CD8-positive, alpha-beta memory T cell (primary cell): Measurements from ENCODE around the gene BLOC1S3. TPM values are rescaled to one million over a fixed set of nuclear protein-coding genes. Genes with fewer than 3 reads are reported as not detected.

ENCODE experiments used
- CTCF ChIA-PET: fragments of 350-600 bp; sonication (Branson Sonifier 250); formaldehyde crosslinking; loops from one replicate; lab custom pipeline; 2021; ENCODE audit warnings: antibody characterized with exemption; lab: Charles Lee
- POLR2A ChIA-PET: fragments of 350-600 bp; sonication (Branson Sonifier 250); formaldehyde crosslinking; loops from one replicate; lab custom pipeline; 2021; ENCODE audit warnings: antibody characterized with exemption; lab: Charles Lee
- DNase-seq, 5 donors: peaks; one replicate each; pipeline versions ENCODE4 v3.0.0 to v3.0.0-alpha.2; 2020 to 2022; ENCODE audit warnings: mixed read lengths in 1 of 5
- H3K27ac ChIP-seq: one replicate; pipeline ENCODE4 v1.7.0; 2013; ENCODE audit warnings: low read depth, mild to moderate bottlenecking, low read length, moderate library complexity
- H3K27me3 ChIP-seq: 2 replicates; pipeline ENCODE4 v1.7.0; 2013; ENCODE audit warnings: low read length, mild to moderate bottlenecking; ENCODE audit not compliant: insufficient read depth, poor library complexity, severe bottlenecking
- H3K36me3 ChIP-seq: 2 replicates; pipeline ENCODE4 v1.7.0; 2013; ENCODE audit warnings: mild to moderate bottlenecking, low read length, moderate library complexity; ENCODE audit not compliant: insufficient read depth
- H3K4me1 ChIP-seq: 2 replicates; pipeline ENCODE4 v1.7.0; 2013; ENCODE audit warnings: mild to moderate bottlenecking, low read length, moderate library complexity; ENCODE audit not compliant: insufficient read depth
- H3K4me3 ChIP-seq: 2 replicates; pipeline ENCODE4 v1.7.0; 2013; ENCODE audit warnings: mild to moderate bottlenecking, low read length
- H3K9me3 ChIP-seq: 2 replicates; pipeline ENCODE4 v1.7.0; 2013; ENCODE audit warnings: mild to moderate bottlenecking, low read length
- H3K27ac Mint-ChIP-seq, 8 donors: one replicate each; pipeline ENCODE4 v1.8.0; 2020 to 2021; ENCODE audit warnings: mixed read lengths in 8 of 8, mild to moderate bottlenecking in 6 of 8, inconsistent platforms in 3 of 8, moderate library complexity in 3 of 8
- H3K27me3 Mint-ChIP-seq, 2 donors: one replicate each; pipeline ENCODE4 v1.8.0; 2020 to 2021; ENCODE audit warnings: mixed read lengths in 2 of 2, mild to moderate bottlenecking in 1 of 2, moderate library complexity in 1 of 2
- H3K36me3 Mint-ChIP-seq, 3 donors: one replicate each; pipeline ENCODE4 v1.8.0; 2020 to 2021; ENCODE audit warnings: mixed read lengths in 3 of 3, inconsistent platforms in 1 of 3, mild to moderate bottlenecking in 1 of 3
- H3K4me1 Mint-ChIP-seq, 3 donors: one replicate each; pipeline ENCODE4 v1.8.0; 2020 to 2021; ENCODE audit warnings: mixed read lengths in 3 of 3, inconsistent platforms in 1 of 3, mild to moderate bottlenecking in 1 of 3
- H3K4me3 Mint-ChIP-seq, 7 donors: one replicate each; pipeline ENCODE4 v1.8.0; 2020 to 2021; ENCODE audit warnings: mixed read lengths in 7 of 7, mild to moderate bottlenecking in 6 of 7, moderate library complexity in 4 of 7, inconsistent platforms in 2 of 7
- H3K9me3 Mint-ChIP-seq, 5 donors: one replicate each; pipeline ENCODE4 v1.8.0; 2020 to 2022; ENCODE audit warnings: mixed read lengths in 5 of 5, mild to moderate bottlenecking in 3 of 5, moderate library complexity in 2 of 5, inconsistent platforms in 1 of 5
- polyA plus RNA-seq: library from polyadenylated mRNA; unstranded; fragments of 300-500 nt; fragmentation: Illumina TruSeq; gene quantifications from one replicate; pipeline ENCODE4 v1.2.3, GENCODE V29; 2021
- total RNA-seq, 2 experiments: library from RNA; stranded (reverse); gene quantifications; one replicate each; pipeline ENCODE4 v1.2.3, GENCODE V29; 2021

The BLOC1S3 gene
- total and polyA plus RNA-seq, 3 experiments from 2014 or later, result 12.4 to 19.9 (median 12.4) TPM

DNA sequence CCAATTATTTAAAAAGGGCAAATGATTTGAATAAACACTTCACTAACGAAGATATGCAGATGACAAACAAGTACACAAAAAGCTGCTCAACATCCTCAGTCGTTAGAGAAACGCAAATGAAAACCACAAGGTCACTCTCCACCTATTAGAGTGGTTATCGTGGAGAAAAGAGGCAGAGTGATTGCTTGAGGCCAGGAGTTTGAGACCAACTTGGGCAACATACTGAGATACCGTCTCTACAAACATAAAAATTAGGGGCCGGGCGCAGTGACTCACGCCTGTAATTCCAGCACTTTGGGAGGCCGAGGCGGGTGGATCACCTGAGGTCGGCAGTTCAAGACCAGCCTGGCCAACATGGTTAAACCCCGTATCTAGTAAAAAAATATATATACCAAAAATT, 27.2 kb downstream of the BLOC1S3 start:
- POLR2A ChIA-PET, result no interaction called here

DNA sequence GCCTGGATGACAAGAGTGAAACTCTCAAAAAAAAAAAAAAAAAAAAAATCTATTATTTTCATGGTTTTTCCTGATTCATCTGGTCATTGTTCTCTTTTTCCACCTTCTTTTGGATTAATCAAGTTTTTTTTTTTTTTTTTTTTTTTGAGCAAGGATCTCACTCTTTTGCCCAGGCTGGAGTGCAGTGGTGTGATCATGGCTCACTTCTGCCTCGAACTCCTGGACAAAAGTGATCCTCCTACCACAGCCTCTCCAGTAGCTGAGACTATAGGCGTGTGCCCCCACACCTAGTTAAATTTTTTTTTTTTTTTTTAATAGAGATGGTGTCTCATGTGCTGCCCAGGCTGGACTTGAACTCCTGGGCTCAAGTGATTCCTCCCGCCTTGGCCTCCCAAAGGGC, 27.7 kb downstream of the BLOC1S3 start:
- Mint-ChIP-seq H3K27me3 (no peaks in the 10 kb centered on the region), H3K4me1 (peaks cover 0 to 4% (median 0%) of the 10 kb centered on the region in 3 donors), H3K36me3 (peaks cover 0 to 6% (median 0%) of the 10 kb centered on the region in 3 donors), H3K4me3 (no peak overlapping the region), H3K9me3 (no peaks in the 10 kb centered on the region), H3K27ac (no peak overlapping the region)
- POLR2A ChIA-PET, result no interaction called here
- Histone ChIP-seq H3K36me3 (no peaks in the 10 kb centered on the region), H3K9me3 (no peaks in the 10 kb centered on the region), H3K4me1 (no peaks in the 10 kb centered on the region), H3K27ac (no peak overlapping the region), H3K4me3 (no peak overlapping the region), H3K27me3 (no peaks in the 10 kb centered on the region)
- CTCF ChIA-PET, result interaction anchor here (1.6 kb wide), 1 partner anchor 9 kb away, joined by 4 read pairs; no protein-coding TSS in a partner anchor
- DNase-seq, result no peak

More for the DNA sequence above, 27.2 kb downstream of the BLOC1S3 start:
- Histone ChIP-seq H3K9me3 (no peaks in the 10 kb centered on the region), H3K27me3 (no peaks in the 10 kb centered on the region), H3K4me1 (no peaks in the 10 kb centered on the region), H3K27ac (no peak overlapping the region), H3K36me3 (no peaks in the 10 kb centered on the region), H3K4me3 (no peak overlapping the region)
- H3K4me3 Mint-ChIP-seq, result no peak overlapping the region
- H3K27ac Mint-ChIP-seq, result no peak overlapping the region
- H3K4me1 Mint-ChIP-seq, result peaks cover 0 to 4% (median 0%) of the 10 kb centered on the region in 3 donors
- H3K36me3 Mint-ChIP-seq, result peaks cover 0 to 6% (median 0%) of the 10 kb centered on the region in 3 donors
- no peaks in the 10 kb centered on the region for H3K9me3 Mint-ChIP-seq
- H3K27me3 Mint-ChIP-seq, result no peaks in the 10 kb centered on the region
- CTCF ChIA-PET, result interaction anchor here (1.6 kb wide), 1 partner anchor 10 kb away, joined by 4 read pairs; no protein-coding TSS in a partner anchor
- DNase-seq, result no peak

DNA sequence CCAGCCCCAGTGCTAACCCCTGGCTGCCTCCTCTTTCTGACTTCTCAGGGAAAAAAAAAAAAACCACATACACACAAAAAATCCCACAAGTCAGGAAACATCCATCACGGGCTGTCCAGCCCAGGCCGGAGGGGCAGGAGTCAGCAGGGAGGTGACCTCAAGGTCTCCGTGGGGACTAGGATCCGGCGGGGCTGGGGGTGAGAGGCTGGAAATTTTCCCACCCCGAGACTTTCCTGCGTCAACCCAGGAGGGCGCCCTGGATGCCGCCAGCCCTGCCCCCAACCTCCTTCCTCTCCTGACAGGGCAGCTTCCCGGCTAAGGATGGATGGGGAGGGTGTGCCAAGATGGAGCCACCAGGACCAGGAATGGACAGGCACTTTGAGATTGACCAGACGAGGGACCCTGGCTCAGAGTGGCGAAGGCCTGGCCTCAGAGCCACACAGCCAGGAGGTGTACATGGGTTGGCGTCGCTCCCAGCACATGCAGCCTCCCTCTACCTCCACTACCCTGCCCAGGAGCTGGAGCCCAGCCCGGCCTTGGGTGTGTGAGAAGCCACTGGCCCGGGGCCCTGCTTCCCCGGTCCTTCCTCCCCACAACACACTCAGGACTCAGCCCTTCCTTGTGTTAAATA, 33.3 kb downstream of the BLOC1S3 start:
- no peak overlapping the region for H3K27ac Mint-ChIP-seq
- no peaks in the 10 kb centered on the region for H3K36me3 Mint-ChIP-seq
- no peak for DNase-seq
- H3K9me3 ChIP-seq, result no peaks in the 10 kb centered on the region
- peaks cover 1 to 8% (median 4%) of the 10 kb centered on the region in 3 donors for H3K4me1 Mint-ChIP-seq
- peaks cover 5% of the 10 kb centered on the region for H3K27me3 ChIP-seq
- H3K9me3 Mint-ChIP-seq, result no peaks in the 10 kb centered on the region
- no peaks in the 10 kb centered on the region for H3K36me3 ChIP-seq
- ChIA-PET POLR2A (no interaction called here), CTCF (no interaction called here)
- no peak overlapping the region for H3K4me3 Mint-ChIP-seq
- H3K27ac ChIP-seq, result no peak overlapping the region
- peaks cover 15 to 16% of the 10 kb centered on the region in 2 donors for H3K27me3 Mint-ChIP-seq
- H3K4me1 ChIP-seq, result no peaks in the 10 kb centered on the region
- no peak overlapping the region for H3K4me3 ChIP-seq

DNA sequence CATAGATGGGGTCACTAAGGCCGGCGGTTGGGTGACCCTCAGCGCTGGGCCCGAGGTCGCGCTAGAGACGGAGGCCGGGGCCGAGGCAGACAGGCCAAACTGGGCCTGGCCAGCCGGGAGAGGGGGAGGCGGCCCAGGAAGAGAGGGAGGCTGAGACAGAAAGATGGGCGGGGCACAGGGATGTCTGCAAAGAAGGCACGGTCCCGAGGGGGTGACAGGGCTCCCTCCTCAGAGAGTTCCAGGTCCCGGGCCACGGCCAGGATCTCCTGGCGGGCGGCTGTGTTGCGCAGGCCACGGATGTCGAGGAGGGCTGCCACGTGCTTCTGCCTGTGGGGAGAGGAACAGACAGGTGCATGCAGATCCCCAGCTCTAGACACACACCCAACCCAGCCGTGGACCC, 34.4 kb downstream of the BLOC1S3 start:
- Mint-ChIP-seq H3K9me3 (no peaks in the 10 kb centered on the region), H3K4me3 (no peak overlapping the region), H3K27me3 (peaks cover 17 to 20% of the 10 kb centered on the region in 2 donors), H3K27ac (no peak overlapping the region), H3K36me3 (no peaks in the 10 kb centered on the region), H3K4me1 (peaks cover 1 to 8% (median 4%) of the 10 kb centered on the region in 3 donors)
- Histone ChIP-seq H3K36me3 (no peaks in the 10 kb centered on the region), H3K27me3 (peaks cover 5% of the 10 kb centered on the region), H3K27ac (no peak overlapping the region), H3K4me1 (no peaks in the 10 kb centered on the region), H3K9me3 (no peaks in the 10 kb centered on the region), H3K4me3 (no peak overlapping the region)
- DNase-seq, result no peak
- CTCF ChIA-PET, result interaction anchor here (1.3 kb wide), 1 partner anchor 9 kb away, joined by 3 read pairs; no protein-coding TSS in a partner anchor
- POLR2A ChIA-PET, result no interaction called here

DNA sequence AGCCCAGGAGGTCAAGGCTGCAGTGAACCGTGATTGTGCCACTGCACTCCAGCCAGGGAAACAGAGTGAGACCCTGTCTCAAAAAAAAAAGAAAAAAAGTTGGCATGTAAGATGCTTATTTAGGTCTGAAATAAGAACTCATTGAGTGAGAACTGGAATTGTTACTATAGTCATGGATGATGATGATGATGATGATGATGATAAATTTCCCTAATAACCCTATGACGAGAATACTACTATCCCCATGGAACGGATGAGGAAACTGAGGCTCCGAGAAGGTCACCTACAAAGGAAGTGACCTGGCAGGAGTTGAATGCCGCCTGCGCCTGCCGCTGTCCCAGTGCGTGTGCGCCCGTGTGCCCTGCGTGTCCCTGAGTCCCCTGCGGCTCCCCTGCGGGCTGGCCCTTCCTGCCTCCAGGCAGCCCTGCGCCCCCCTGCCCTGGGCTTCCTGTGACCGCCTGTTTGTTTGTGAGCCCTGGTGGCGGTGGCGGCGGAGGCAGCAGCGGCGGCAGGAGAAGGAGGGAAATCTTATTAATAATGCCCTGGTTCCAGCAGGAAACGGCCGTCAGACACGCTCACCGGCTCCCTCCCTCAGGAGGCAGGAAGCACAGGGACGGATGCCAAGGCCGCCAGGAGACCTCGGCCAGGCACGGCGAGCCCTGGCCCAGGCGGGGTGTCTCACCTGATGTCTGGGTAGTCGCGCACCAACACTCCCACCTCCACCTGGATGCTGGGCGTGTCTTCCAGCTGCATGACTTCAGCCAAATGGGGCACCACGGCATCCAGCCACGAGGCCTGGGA, 37.0 kb downstream of the BLOC1S3 start:
- peaks cover 1 to 4% (median 4%) of the 10 kb centered on the region in 3 donors for H3K4me1 Mint-ChIP-seq
- H3K27ac ChIP-seq, result no peak overlapping the region
- H3K27me3 ChIP-seq, result peaks cover 5% of the 10 kb centered on the region
- no peaks in the 10 kb centered on the region for H3K9me3 Mint-ChIP-seq
- H3K36me3 Mint-ChIP-seq, result no peaks in the 10 kb centered on the region
- no peak for DNase-seq
- H3K36me3 ChIP-seq, result no peaks in the 10 kb centered on the region
- H3K4me1 ChIP-seq, result no peaks in the 10 kb centered on the region
- ChIA-PET POLR2A (no interaction called here), CTCF (interaction anchor here (1.9 kb wide), 1 partner anchor 9 kb away, joined by 4 read pairs; no protein-coding TSS in a partner anchor)
- H3K27me3 Mint-ChIP-seq, result peaks cover 30 to 35% of the 10 kb centered on the region in 2 donors
- H3K4me3 Mint-ChIP-seq, result no peak overlapping the region
- no peaks in the 10 kb centered on the region for H3K9me3 ChIP-seq
- no peak overlapping the region for H3K27ac Mint-ChIP-seq
- H3K4me3 ChIP-seq, result no peak overlapping the region

DNA sequence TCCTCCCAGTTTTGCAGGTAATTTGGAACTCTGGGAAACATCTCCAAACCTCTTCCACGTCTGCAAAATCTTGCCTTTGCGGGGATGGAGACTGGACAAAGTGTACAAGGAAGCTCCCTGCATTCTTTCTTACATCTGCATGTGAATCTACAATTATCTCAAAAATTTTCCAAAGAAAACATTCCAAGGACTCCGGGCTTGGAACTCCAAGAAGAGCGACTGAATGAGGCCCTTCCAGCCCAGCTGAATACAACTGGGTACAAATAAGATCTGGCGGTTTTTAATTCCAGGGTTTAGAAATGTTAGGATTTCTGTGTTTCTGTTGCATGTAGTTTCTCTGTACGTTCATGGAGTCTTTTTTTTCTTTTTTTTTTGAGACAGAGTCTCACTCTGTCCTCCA, 38.1 kb downstream of the BLOC1S3 start:
- Histone ChIP-seq H3K9me3 (no peaks in the 10 kb centered on the region), H3K27ac (no peak overlapping the region), H3K36me3 (no peaks in the 10 kb centered on the region), H3K4me3 (no peak overlapping the region), H3K4me1 (no peaks in the 10 kb centered on the region), H3K27me3 (peaks cover 4% of the 10 kb centered on the region)
- H3K4me3 Mint-ChIP-seq, result no peak overlapping the region
- H3K4me1 Mint-ChIP-seq, result peaks cover 1 to 4% (median 4%) of the 10 kb centered on the region in 3 donors
- H3K27me3 Mint-ChIP-seq, result peaks cover 32 to 40% of the 10 kb centered on the region in 2 donors
- H3K9me3 Mint-ChIP-seq, result no peaks in the 10 kb centered on the region
- no peaks in the 10 kb centered on the region for H3K36me3 Mint-ChIP-seq
- CTCF ChIA-PET, result no interaction called here
- POLR2A ChIA-PET, result no interaction called here
- no peak for DNase-seq
- no peak overlapping the region for H3K27ac Mint-ChIP-seq

DNA sequence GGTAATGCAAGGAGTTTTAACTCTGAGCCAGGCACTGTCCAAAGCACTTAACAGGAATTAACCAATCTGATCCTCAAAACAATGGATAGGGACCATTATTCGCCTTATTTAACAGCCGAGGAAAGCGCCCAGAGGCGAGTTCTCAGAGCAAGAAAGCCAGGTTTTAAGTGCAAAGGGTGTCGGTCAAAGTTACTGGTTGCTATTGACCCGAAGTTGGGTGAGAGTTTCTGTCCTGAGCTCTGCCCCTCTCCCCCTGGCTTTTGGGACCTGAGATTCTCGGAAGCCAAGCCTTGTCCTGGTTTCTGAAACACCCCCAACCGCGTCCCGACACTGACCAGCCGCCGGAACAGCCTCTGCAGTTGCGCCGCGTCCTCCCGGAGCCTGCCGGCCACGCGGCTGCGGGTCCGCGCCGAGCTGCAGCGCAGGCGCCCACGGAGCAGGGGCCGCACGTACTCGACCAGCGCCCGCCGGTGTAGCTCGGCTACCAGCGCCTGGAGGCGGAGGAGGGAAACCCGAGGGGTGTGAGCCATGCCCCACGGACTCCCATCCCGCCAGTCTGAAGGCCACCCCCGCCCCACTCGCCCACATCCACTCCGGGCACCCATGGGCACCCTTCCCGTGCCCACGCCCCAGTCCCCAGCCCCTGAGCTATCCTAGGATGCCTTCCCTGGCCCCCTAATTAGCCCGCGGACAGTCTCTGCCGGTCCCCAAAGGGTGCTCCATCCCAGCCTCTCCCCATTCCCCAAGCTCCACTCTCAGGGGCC, 38.8 kb downstream of the BLOC1S3 start:
- Histone ChIP-seq H3K27me3 (no peaks in the 10 kb centered on the region), H3K9me3 (no peaks in the 10 kb centered on the region), H3K27ac (no peak overlapping the region), H3K36me3 (no peaks in the 10 kb centered on the region), H3K4me1 (no peaks in the 10 kb centered on the region), H3K4me3 (no peak overlapping the region)
- DNase-seq, result no peak
- Mint-ChIP-seq H3K9me3 (no peaks in the 10 kb centered on the region), H3K4me1 (peaks cover 1 to 4% (median 4%) of the 10 kb centered on the region in 3 donors), H3K27me3 (peaks cover 32 to 47% of the 10 kb centered on the region in 2 donors), H3K4me3 (no peak overlapping the region), H3K27ac (no peak overlapping the region), H3K36me3 (no peaks in the 10 kb centered on the region)
- POLR2A ChIA-PET, result no interaction called here
- CTCF ChIA-PET, result no interaction called here
